Endothelial cell (in vitro differentiated cells): ENCODE results near the gene EIF3K. TPM values are rescaled to one million over a fixed set of nuclear protein-coding genes. Genes with fewer than 3 reads are reported as not detected.

ENCODE experiments used
- DNase-seq: peaks from one replicate; pipeline ENCODE4 v3.0.0; 2021; ENCODE audit warnings: low spot score
- H3K27ac Mint-ChIP-seq: one replicate; pipeline ENCODE4 v1.8.0; 2021; ENCODE audit warnings: mixed read lengths, inconsistent platforms; ENCODE audit not compliant: unreplicated experiment
- H3K27me3 Mint-ChIP-seq: one replicate; pipeline ENCODE4 v1.8.0; 2021; ENCODE audit warnings: mild to moderate bottlenecking, moderate library complexity, mixed read lengths, inconsistent platforms; ENCODE audit not compliant: unreplicated experiment
- H3K36me3 Mint-ChIP-seq: one replicate; pipeline ENCODE4 v1.8.0; 2021; ENCODE audit warnings: mild to moderate bottlenecking, low read depth, mixed read lengths, inconsistent platforms; ENCODE audit not compliant: unreplicated experiment
- H3K4me1 Mint-ChIP-seq: one replicate; pipeline ENCODE4 v1.8.0; 2021; ENCODE audit warnings: mild to moderate bottlenecking, mixed read lengths, inconsistent platforms; ENCODE audit not compliant: unreplicated experiment
- H3K4me3 Mint-ChIP-seq: one replicate; pipeline ENCODE4 v1.8.0; 2021; ENCODE audit warnings: mild to moderate bottlenecking, mixed read lengths, inconsistent platforms; ENCODE audit not compliant: unreplicated experiment
- H3K9me3 Mint-ChIP-seq: one replicate; pipeline ENCODE4 v1.8.0; 2021; ENCODE audit warnings: mixed read lengths, inconsistent platforms; ENCODE audit not compliant: unreplicated experiment
- total RNA-seq: library from RNA; stranded (reverse); fragmentation: NEBNext Ultra II Directional; extraction: Animal tissue kit (Norgen Biotek cat#: 25700); gene quantifications from one replicate; pipeline ENCODE4 v1.2.1, GENCODE V29; 2021; ENCODE audit not compliant: unreplicated experiment
- TF ChIP-seq, protein P1 (sequence below): fragments of 200-600 bp; sonication (generic); IDR thresholded peaks from one replicate; pipeline ENCODE4 v1.5.0; 2021; ENCODE audit warnings: antibody characterized with exemption; ENCODE audit not compliant: unreplicated experiment

The EIF3K gene
- total RNA-seq, 1 donor from 2014 or later: 469 TPM

DNA sequence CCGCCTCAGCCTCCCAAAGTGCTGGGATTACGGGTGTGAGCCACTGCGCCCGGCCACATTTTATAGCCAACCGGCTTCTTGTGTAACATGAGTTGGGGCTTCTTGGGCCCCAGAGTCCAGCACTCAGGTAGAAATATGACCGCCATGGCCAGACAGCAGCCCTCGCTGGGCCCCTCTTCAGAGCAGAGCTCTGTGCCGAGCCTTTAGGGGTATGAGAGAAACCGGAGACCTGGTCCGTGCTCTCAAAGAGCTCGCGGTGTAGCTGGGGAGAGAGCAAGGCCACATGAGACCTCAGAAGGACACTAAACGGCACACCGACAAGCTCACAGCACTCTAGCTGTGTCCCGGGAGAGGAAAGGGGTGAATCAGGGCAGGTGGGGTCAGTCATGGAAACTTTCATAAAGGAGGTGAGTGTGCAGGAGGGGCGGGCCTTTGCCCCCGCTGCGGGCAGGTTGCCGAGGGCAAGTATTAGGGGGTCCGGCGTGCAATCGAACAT, 44.2 kb downstream of the EIF3K start:
- no peaks in the 10 kb centered on the region for H3K9me3 Mint-ChIP-seq

DNA sequence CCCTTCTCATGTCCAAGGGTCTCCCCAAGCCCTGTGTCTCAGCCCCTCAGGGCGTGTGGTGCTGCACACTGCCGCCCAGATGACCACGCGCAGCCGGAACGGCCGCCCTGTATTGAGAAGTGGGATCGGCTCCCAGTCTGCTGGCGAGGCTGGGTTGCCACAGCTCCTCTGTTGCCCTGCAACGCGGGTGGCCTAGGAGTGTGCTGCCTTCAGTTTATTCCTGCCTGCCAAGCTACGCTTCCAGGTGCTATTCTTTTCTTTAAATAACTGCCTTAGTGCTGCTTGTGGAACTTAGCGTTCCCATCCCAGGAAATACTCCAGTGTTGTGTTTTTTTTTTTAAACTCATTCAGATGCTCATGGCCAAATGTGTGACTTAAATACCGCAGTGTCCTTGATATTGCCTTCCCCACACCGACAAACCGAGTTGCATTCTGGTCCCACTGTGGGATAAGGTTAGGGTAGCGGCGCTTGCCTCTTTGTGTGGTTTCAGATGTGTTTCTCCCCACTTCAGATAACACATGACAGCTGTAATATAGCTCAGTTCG, 45.0 kb downstream of the EIF3K start:
- H3K4me3 Mint-ChIP-seq: peak overlapping the region; percentile 59
- no peaks in the 10 kb centered on the region for H3K9me3 Mint-ChIP-seq
- peaks cover 24% of the 10 kb centered on the region for H3K27me3 Mint-ChIP-seq
- peaks cover 13% of the 10 kb centered on the region for H3K36me3 Mint-ChIP-seq
- peaks cover 82% of the 10 kb centered on the region for H3K4me1 Mint-ChIP-seq
- H3K27ac Mint-ChIP-seq: peak overlapping the region; percentile 100
- TF ChIP-seq, protein P1, sequence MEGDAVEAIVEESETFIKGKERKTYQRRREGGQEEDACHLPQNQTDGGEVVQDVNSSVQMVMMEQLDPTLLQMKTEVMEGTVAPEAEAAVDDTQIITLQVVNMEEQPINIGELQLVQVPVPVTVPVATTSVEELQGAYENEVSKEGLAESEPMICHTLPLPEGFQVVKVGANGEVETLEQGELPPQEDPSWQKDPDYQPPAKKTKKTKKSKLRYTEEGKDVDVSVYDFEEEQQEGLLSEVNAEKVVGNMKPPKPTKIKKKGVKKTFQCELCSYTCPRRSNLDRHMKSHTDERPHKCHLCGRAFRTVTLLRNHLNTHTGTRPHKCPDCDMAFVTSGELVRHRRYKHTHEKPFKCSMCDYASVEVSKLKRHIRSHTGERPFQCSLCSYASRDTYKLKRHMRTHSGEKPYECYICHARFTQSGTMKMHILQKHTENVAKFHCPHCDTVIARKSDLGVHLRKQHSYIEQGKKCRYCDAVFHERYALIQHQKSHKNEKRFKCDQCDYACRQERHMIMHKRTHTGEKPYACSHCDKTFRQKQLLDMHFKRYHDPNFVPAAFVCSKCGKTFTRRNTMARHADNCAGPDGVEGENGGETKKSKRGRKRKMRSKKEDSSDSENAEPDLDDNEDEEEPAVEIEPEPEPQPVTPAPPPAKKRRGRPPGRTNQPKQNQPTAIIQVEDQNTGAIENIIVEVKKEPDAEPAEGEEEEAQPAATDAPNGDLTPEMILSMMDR: no peak
- DNase-seq: no peak

More for the DNA sequence above, 44.2 kb downstream of the EIF3K start:
- Mint-ChIP-seq H3K4me1 (peaks cover 82% of the 10 kb centered on the region), H3K36me3 (peaks cover 14% of the 10 kb centered on the region), H3K27ac (peak overlapping the region; percentile 100), H3K4me3 (peak overlapping the region; percentile 67), H3K27me3 (peaks cover 24% of the 10 kb centered on the region)
- TF ChIP-seq, protein P1: no peak
- no peak for DNase-seq

DNA sequence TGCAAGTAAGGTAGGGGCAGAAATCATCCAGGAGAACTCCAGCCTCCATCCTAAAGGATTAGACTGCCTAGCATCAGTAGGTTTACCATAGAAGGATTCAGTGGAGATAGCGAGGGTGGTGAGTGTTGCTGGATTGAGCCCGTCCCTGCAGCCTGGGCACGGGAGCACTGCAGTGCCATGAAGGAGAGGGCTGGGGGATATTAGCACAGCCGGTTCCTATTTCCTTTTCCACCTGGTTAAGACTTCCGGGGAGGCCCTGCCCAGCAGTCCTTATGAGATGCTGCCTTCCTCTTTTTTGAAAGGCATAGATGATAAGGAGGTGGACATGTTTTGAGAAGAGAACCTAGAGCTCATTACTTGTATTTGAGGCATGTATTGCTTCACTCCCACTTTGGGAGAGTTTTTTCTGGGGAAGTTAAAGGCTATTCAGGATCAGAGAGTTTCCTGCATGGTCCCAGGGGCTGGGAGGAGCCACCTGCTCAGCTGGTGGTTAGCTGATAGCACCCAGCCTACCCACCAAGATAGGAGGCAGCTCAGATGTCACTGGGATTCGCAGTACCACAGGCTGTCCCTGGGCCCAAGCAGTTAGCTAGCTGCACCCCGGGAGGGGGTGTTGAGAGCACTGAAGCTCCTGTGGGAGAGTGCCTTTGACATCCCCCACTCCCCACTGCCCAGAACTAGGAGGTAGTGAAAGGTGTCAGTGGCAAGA, 45.7 kb downstream of the EIF3K start:
- Mint-ChIP-seq H3K9me3 (no peaks in the 10 kb centered on the region), H3K4me1 (peaks cover 82% of the 10 kb centered on the region), H3K27me3 (peaks cover 24% of the 10 kb centered on the region), H3K36me3 (peaks cover 20% of the 10 kb centered on the region), H3K27ac (peak overlapping the region; percentile 100), H3K4me3 (no peak overlapping the region)
- TF ChIP-seq, protein P1: no peak
- DNase-seq: no peak

DNA sequence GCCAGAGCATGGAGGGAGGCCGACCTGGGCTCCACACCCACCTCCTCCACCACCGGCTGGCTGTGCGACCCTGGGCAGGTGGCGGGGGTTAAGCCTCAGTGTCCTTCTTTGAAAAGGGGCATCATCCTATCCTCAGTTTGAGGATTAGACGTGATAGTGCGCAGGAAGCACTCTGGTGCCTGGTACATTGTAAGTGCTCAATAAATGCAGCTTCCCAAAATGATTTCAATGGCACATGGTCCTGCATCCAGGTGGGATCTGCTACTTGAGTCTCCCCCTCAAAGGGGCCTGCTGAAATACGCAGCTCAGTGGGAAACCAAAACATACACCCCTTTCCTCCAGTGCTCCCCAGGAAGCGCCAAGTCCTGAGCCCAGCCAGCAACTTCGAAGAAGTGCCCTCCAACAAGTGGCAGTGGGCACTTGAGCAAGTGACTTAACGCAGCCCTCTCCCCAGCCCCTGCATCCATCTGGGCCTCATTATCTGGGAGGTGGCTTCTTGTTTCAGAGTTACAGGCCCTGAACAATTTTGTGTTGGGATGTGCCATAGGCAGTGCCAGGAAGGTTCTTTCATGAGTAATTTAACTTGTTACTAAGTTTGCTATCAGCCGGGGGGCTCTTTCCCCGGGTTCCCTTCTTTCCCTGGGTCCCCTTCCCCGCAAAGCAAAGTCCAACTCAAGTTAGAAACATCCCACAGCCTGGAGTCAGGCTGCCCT, 46.4 kb downstream of the EIF3K start:
- H3K36me3 Mint-ChIP-seq: peaks cover 26% of the 10 kb centered on the region
- no peak for DNase-seq
- H3K9me3 Mint-ChIP-seq: no peaks in the 10 kb centered on the region
- peak overlapping the region; percentile 100 for H3K27ac Mint-ChIP-seq
- peaks cover 28% of the 10 kb centered on the region for H3K27me3 Mint-ChIP-seq
- TF ChIP-seq, protein P1: no peak
- peak overlapping the region; percentile 85 for H3K4me3 Mint-ChIP-seq
- peaks cover 89% of the 10 kb centered on the region for H3K4me1 Mint-ChIP-seq
